ENCODE data around the gene HIVEP1. TPM values are rescaled to one million over a fixed set of nuclear protein-coding genes. Genes with fewer than 3 reads are reported as not detected.

The HIVEP1 gene
- total RNA-seq, 1 experiment from 2014 or later: 6.6 TPM

GRCh38 chr6:12203001-12203400 lies 190.9 kb downstream of the HIVEP1 start:
- no peak for TF ChIP-seq EZH2phosphoT487 (IDR thresholded peaks at IDR 0.05; ENCODE audit: borderline replicate concordance, low read length)
- no peak for TF ChIP-seq CTCF (conservative IDR thresholded peaks at IDR 0.05; ENCODE audit: low read depth, low read length)
- no peak for TF ChIP-seq EZH2 (IDR thresholded peaks at IDR 0.05; ENCODE audit: low read length, unreplicated experiment)
- H3K79me2 ChIP-seq (ENCODE audit: low read length): no peaks in the 10 kb centered on the region
- no peak overlapping the region for H3K4me2 ChIP-seq (ENCODE audit: low read length)
- CTCF ChIA-PET: no interaction called here
- no TSS peak for BruUV-seq (replicated peaks)
- DNase-seq (no peak), ATAC-seq (no peak)
- intact Hi-C loops (cut with micrococcal nuclease): no loop called here
- no peak overlapping the region for H2AFZ ChIP-seq (ENCODE audit: low read length)
- H3K9me2 ChIP-seq (replicated peaks; ENCODE audit: low read length): no peaks in the 10 kb centered on the region
- no peaks in the 10 kb centered on the region for H3K4me1 ChIP-seq (ENCODE audit: insufficient read depth, low read length)
- no peaks in the 10 kb centered on the region for H4K20me1 ChIP-seq (ENCODE audit: low read length)
- H3K9ac ChIP-seq (ENCODE audit: low read length): no peak overlapping the region
- H3K27ac ChIP-seq (ENCODE audit: low read length): no peak overlapping the region
- H3K4me3 ChIP-seq (ENCODE audit: low read length): no peak overlapping the region
- no peaks in the 10 kb centered on the region for H3K36me3 ChIP-seq (ENCODE audit: low read depth, low read length)
- H3F3A ChIP-seq (ENCODE audit: low read length, unreplicated experiment): no peaks in the 10 kb centered on the region
- H3K9me3 ChIP-seq (ENCODE audit: low read length): no peaks in the 10 kb centered on the region
- POLR2A ChIA-PET (ENCODE audit: unreplicated experiment): no interaction called here
- no peaks in the 10 kb centered on the region for H3K27me3 ChIP-seq (ENCODE audit: low read length)

GRCh38 chr6:12208190-12208589 lies 196.1 kb downstream of the HIVEP1 start:
- H3K79me2 ChIP-seq (ENCODE audit: low read length): no peaks in the 10 kb centered on the region
- ATAC-seq: peak; percentile 40
- H3K9me2 ChIP-seq (replicated peaks; ENCODE audit: low read length): no peaks in the 10 kb centered on the region
- no peak overlapping the region for H3K27ac ChIP-seq (ENCODE audit: low read length)
- H3K4me2 ChIP-seq (ENCODE audit: low read length): no peak overlapping the region
- H3K27me3 ChIP-seq (ENCODE audit: low read length): no peaks in the 10 kb centered on the region
- no peaks in the 10 kb centered on the region for H3F3A ChIP-seq (ENCODE audit: low read length, unreplicated experiment)
- intact Hi-C loops (cut with micrococcal nuclease): no loop called here
- no peaks in the 10 kb centered on the region for H3K9me3 ChIP-seq (ENCODE audit: low read length)
- no peak overlapping the region for H3K4me3 ChIP-seq (ENCODE audit: low read length)
- no peaks in the 10 kb centered on the region for H4K20me1 ChIP-seq (ENCODE audit: low read length)
- TF ChIP-seq EZH2 (IDR thresholded peaks at IDR 0.05; ENCODE audit: low read length, unreplicated experiment) (no peak), EZH2phosphoT487 (IDR thresholded peaks at IDR 0.05; ENCODE audit: borderline replicate concordance, low read length) (no peak), CTCF (conservative IDR thresholded peaks at IDR 0.05; ENCODE audit: low read depth, low read length) (no peak)
- no peak overlapping the region for H3K9ac ChIP-seq (ENCODE audit: low read length)
- no TSS peak for BruUV-seq (replicated peaks)
- H3K36me3 ChIP-seq (ENCODE audit: low read depth, low read length): no peaks in the 10 kb centered on the region
- ChIA-PET POLR2A (ENCODE audit: unreplicated experiment) (no interaction called here), CTCF (no interaction called here)
- H3K4me1 ChIP-seq (ENCODE audit: insufficient read depth, low read length): no peaks in the 10 kb centered on the region
- DNase-seq: peak; percentile 27
- no peak overlapping the region for H2AFZ ChIP-seq (ENCODE audit: low read length)

GRCh38 chr6:12208673-12209072 lies 196.6 kb downstream of the HIVEP1 start:
- POLR2A ChIA-PET (ENCODE audit: unreplicated experiment): no interaction called here
- TF ChIP-seq EZH2phosphoT487 (IDR thresholded peaks at IDR 0.05; ENCODE audit: borderline replicate concordance, low read length) (no peak), EZH2 (IDR thresholded peaks at IDR 0.05; ENCODE audit: low read length, unreplicated experiment) (no peak), CTCF (conservative IDR thresholded peaks at IDR 0.05; ENCODE audit: low read depth, low read length) (no peak)

More at GRCh38 chr6:12208673-12209072, 196.6 kb downstream of the HIVEP1 start:
- Histone ChIP-seq H3K9me3 (ENCODE audit: low read length) (no peaks in the 10 kb centered on the region), H3K4me1 (ENCODE audit: insufficient read depth, low read length) (no peaks in the 10 kb centered on the region), H3K27ac (ENCODE audit: low read length) (no peak overlapping the region), H3K9me2 (replicated peaks; ENCODE audit: low read length) (no peaks in the 10 kb centered on the region), H3K79me2 (ENCODE audit: low read length) (no peaks in the 10 kb centered on the region), H3K4me3 (ENCODE audit: low read length) (no peak overlapping the region), H4K20me1 (ENCODE audit: low read length) (no peaks in the 10 kb centered on the region), H3K9ac (ENCODE audit: low read length) (no peak overlapping the region), H3K27me3 (ENCODE audit: low read length) (no peaks in the 10 kb centered on the region), H3F3A (ENCODE audit: low read length, unreplicated experiment) (no peaks in the 10 kb centered on the region), H2AFZ (ENCODE audit: low read length) (no peak overlapping the region), H3K36me3 (ENCODE audit: low read depth, low read length) (no peaks in the 10 kb centered on the region), H3K4me2 (ENCODE audit: low read length) (no peak overlapping the region)
- BruUV-seq (replicated peaks): no TSS peak
- intact Hi-C loops (cut with micrococcal nuclease): no loop called here
- DNase-seq: no peak
- no peak for ATAC-seq
- CTCF ChIA-PET: no interaction called here

Other genes with a start within 250 kb of the HIVEP1 start
- 2.0 TPM in 1 of 2 replicates, not detected in the other for gene ADTRP, start 233.5 kb upstream of the HIVEP1 start, total RNA-seq (2014; rRNA removed)